GDM1 (cell line): ENCODE measurements around the gene GRAMD2B.

Experiments used
- DNase-seq: peaks from one replicate; lab custom pipeline; 2025; lab: John Stamatoyannopoulos, UW

GRAMD2B gene

DNA sequence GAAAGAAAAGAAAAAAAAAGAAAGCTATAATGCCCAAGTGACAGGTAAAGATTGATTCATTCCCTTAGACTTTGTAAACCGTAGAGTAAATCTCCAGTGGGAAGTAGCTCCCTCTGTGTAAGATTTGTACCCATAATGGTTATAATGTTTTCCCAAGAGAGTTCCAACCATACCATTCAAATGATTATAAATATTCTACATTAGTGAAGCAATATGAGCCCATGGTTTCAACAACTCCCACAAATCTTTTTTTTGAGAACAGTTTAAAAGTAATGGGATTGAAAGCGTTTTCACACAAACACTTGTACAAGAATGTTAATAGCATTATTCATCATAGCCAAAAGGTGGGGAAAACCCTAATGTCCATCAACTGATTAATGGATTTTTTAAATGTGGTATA is 58.0 kb downstream of the GRAMD2B start:
- no peak for DNase-seq

- no peak for DNase-seq
Observed at GRCh38 chr5:126482591-126482990, 59.4 kb downstream of the GRAMD2B start.

- DNase-seq: no peak
Observed at GRCh38 chr5:126483156-126483555, 59.9 kb downstream of the GRAMD2B start.

GRCh38 chr5:126484253-126484652 is 61.0 kb downstream of the GRAMD2B start:
- DNase-seq: no peak

DNA sequence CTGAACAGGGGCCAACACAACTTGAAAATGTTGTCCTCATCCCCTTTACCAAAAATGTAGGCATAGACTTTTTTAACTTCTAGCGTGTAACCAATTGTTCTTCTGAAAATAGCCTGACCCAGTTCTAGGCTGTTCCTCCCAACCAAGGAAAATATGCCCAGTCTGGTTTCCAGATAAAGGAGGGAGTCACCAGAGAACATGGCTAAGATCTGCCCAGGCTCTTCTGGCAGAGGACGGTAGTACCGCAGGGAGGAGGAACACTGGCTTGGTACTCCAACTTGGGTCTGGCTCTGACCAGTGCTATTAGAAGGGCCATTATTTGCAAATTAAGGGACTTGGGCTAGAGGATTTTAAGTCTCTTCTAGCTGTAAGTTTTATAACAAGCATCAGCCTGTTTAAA is 63.1 kb downstream of the GRAMD2B start:
- DNase-seq: no peak

- DNase-seq: no peak
Observed at GRCh38 chr5:126487596-126487995, 64.4 kb downstream of the GRAMD2B start.

DNA sequence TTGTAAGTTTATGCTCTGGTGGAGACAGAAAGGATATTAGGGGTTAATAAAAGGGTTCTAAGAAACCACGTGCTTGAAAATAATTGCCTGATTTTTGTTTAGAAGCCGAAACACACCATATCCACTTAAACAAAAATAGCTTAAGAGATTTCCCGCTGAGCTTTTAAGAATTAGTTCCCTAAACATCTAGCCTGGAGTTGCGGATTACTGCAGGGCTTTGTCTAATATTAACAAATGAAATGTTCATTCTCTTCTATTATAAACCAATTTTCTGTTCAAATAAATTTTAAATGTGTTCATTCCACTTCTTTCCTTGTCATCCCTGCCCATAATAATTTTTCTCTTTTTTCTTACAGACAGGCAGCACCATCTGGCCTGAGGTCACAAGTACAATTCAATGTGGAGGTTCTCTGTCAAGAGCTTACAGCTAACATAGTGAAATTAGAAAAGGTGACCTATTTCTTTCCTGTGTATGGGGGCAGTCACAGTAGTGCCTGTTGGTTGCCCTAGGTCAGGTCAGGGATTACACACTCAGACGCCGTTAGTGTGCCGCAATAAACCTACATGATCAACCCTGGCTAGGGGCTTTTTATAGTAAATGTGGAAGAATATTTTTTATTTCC is 65.3 kb downstream of the GRAMD2B start:
- DNase-seq: no peak

DNA sequence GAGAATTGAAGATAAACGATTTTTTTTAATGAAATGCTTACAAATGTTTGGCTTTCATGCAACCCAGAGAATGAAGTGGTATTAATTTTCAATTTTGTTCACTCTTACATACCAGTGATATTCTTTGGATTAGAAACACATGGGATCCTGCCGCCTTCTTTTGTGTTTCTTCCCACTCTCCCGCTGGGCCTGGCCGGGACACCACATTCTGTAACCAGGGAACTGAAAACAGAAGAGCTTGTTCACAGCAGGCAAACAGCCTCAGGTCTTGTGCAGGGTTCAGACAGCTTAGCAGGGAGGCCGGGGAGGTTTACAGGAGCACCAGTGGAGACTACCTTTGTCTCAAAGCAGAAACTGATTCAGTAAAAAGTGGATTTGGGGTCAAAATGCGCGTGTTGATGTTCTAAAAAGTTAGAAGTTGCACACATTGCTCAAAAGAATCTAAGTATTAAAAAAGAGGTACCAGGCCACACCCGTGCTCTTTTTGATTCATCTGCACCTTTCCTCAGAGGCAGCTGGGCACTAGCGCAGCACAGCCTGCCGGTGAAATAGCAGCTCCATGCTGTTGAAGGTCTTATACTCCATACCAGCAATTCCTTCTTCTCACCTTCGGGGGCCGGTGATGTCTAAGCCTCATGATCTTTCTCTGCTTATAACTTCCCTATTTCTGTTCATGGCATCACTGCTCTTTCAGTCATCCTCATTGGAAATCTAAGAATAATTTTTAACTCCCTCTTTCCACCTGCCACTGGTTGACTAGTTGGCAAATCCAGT is 67.1 kb downstream of the GRAMD2B start:
- DNase-seq: no peak

DNA sequence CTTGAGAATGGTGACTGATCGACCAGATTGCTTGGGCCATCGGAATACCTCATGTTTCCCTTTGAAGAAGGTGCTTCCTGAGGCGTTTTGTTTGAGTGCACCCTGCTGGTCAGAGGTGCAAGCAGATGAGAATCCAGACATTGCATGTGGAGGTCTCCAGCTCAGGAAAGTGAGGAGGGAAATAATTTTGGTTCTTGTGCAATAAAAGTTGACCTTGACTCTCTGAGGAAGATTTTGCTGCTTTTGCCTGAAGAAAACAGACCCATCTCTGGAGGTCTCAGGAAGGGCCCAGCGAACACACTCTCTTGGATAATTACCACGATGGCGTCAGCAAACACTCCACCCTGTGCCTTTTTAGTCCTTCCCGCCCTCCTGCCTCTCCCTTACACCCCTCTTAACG is 69.7 kb downstream of the GRAMD2B start:
- DNase-seq: no peak

DNA sequence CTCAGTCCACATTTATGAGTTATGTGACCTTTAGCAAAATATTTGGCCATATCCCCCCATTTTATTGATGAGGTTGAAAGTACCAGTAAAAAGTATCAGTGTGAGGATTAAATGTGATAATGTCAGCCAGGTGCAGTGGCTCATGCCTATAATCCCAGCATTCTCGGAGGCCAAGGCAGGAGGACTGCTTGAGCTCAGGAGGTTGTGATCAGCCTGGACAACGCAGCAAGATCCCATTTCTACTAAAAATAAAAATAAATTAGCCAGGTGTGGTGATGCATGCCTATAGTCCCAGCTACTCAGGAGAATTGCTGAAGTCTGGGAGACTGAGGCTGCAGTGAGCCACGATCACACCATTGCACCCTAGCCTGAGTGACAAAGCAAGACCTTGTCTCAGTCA is 71.2 kb downstream of the GRAMD2B start:
- no peak for DNase-seq

DNA sequence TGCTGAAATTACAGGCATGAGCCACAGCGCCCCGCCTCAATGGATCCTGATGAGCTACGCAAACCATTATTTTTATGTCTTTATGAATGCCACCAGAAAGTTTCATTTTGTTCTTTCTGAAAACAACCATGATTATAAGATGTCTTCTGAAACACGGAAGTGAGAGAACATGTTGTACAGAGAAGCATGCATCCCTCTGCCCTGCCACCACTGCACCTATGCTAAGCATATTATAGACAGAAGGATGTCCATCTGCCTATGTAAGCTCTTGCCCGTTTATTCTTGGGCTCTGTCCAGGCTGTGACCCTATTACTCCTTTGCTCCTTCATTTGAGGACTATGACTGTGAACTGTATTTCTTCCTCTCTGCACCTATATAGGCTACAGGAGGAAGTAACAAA is 74.3 kb downstream of the GRAMD2B start:
- DNase-seq: no peak

- DNase-seq: no peak
Observed at GRCh38 chr5:126499278-126499677, 76.1 kb downstream of the GRAMD2B start.

DNA sequence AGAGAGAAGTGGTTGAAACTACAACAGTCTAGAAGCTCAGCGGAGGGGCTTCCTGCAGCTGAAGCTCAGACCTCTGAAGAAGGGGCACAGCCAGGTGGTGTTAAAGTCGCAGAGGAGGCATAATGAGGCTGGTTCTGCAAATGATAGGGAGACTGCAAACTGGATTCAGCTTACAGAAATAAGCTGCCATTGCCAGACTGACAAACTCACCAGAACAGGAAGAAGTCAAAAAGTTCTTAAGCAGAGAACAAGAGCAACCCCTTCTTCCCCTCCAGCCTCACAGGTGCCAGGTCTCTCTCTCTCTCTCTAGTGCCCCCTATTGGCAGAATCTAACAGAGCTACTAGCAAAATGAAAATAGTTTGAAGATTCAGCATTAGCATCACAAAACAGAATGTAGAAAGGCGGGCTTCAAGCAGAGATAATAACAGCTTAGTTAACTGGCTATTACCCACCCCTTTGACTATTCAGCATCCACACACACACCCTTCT is 76.7 kb downstream of the GRAMD2B start:
- DNase-seq: no peak

DNA sequence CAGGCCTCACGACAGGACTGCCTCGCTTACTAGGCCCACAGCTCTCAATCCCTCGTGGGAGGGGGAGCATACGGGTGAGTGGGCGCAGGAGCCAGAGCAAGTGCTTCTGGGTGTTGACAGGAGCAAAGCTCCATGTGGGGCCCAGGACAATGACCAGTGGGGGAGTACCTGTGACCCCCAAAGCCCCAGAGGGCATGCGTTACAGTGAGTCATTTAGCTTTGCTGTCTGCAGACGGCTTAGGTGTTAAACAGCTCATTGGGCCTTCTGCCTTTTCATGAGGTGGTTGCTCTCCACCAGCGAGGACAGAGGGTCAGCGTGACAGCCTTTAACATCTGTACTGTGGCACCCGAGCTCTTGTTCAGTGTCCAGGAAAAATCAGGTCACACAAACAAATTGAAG is 78.2 kb downstream of the GRAMD2B start:
- no peak for DNase-seq

GRCh38 chr5:126503602-126504104 is 80.4 kb downstream of the GRAMD2B start:
- no peak for DNase-seq

GRCh38 chr5:126506079-126506478 is 82.9 kb downstream of the GRAMD2B start:
- DNase-seq: no peak

DNA sequence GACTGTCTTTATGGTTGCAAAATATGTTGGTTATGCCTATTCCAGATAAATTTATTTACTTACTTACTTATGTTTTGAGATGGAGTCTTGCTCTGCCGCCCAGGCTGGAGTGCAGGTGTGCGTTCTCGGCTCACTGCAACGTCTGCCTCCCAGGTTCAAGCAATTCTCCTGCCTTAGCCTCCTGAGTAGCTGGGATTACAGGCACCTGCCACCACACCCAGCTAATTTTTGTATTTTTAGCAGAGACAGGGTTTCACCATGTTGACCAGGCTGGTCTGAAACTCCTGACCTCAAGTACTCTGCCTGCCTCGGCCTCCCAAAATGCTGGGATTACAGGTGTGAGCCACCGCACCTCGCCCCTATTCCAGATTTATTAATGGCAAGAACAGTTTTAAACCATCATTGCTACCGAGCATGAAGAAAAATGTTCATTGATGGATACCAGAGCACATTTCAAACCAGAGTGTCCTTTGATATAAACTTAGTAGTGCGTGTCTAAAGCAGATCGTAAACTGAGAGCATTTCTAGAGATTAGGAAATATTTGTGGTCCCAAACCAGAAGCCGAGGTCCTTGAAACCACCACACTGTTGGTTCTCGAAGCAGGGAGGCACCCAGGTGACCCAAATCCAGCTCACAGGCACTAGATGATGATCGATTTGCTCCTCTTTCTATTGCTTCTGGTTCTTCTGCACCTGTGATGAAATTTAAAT is 85.2 kb downstream of the GRAMD2B start:
- no peak for DNase-seq

- no peak for DNase-seq
Observed at GRCh38 chr5:126508962-126509279, 85.7 kb downstream of the GRAMD2B start.

- no peak for DNase-seq
Observed at GRCh38 chr5:126509339-126509738, 86.1 kb downstream of the GRAMD2B start.

GRCh38 chr5:126511961-126512360 is 88.8 kb downstream of the GRAMD2B start:
- DNase-seq: no peak

- DNase-seq: no peak
Observed at GRCh38 chr5:126512451-126512850, 89.2 kb downstream of the GRAMD2B start.

GRCh38 chr5:126513302-126513701 is 90.1 kb downstream of the GRAMD2B start:
- DNase-seq: no peak

GRCh38 chr5:126513703-126514102 is 90.5 kb downstream of the GRAMD2B start:
- no peak for DNase-seq
